HG02870 (cell line): ENCODE data around the gene TOM1L2.

ENCODE experiments used
- ATAC-seq: cut with Tn5 transposase; IDR thresholded peaks from one replicate; pipeline ENCODE4 v1.9.1; 2021; ENCODE audit warnings: mild to moderate bottlenecking, moderate library complexity; ENCODE audit not compliant: unreplicated experiment

Gene TOM1L2

DNA sequence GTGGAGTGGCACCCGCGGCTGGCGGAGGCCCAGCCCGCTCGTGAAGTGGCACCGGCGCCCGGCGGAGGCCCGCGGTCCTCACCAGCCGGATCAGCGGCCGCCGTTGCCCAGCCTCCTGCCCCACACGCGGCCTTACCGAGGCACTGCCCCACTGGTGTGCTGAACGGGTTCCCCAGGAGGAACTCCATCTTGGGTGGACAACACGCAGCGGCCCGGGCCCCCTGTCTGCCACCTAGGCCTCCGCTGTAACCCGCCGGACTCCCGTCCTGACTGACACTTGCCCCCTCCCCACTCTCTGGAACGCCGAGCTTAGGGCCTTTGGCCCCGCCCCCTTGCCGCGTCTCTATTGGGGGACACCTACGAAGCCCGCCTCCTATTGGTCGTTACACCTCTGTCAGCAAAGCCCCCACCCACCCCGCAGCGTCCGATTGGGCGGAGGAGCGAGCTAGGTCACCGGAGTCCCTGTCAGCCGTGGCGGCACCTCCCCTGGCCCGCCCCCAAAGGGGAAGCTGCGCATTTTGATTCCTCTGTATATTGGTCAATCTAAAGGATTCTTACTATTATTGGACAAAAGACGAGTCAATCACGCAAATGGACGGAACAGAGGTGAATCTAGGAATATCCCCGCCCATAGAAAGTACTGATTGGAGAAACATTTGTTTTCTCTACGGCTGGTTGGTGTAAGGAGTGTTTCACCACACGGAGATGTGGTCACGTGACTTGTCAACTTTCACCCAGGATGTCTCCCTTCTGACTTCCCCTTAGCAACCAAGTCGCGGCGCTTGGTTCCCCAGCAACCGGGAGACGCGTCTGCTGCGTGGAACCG is at the start of gene TOM1L2, which contains the start of gene DRC3:
Gene TOM1L2 (minus strand): TSS at position 275 of the 826 bp plus-strand sequence. CDS start 87 bp downstream, at position 188.
Gene DRC3 (plus strand): TSS at position 737 of the 826 bp plus-strand sequence. CDS start 4,737 bp downstream, outside the sequence.
- peak; percentile 90 for ATAC-seq

DNA sequence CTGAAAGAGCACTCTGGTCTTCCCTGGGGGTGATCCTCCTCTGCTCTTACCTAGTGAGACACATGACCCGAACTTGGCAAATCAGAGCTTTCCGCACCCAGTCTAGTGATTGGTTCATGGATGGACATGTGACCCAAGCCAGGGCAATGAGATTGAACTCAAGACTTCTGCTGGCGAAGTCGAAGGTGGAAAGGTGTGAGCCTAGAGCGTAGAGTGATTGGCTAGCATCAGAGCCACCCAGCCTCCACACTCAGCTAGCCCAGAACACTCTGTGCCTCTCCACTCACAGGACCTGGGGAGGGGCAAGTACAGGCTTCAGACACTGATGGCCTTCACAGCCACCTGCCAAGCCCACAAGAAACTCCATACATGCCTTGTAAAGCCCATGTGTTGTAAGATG is 49.2 kb upstream of the TOM1L2 start:
- no peak for ATAC-seq

GRCh38 chr17:18020971-18021370 is 48.8 kb upstream of the TOM1L2 start:
- ATAC-seq, result no peak

DNA sequence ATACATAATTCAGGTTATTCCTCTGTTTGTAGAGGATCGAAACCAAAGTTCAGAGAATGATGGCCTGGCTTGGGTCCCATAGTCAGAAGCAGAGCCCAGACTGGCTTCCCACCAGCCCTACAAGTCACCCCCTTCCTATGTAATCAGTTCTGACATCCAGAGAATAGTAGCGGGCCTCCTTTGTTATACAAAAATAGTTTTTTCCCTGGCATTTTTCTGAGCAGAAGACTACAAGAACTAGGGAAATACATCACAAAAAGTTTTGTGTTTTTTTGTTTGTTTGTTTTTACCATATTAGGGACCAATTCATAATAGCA is 47.6 kb upstream of the TOM1L2 start:
- ATAC-seq, result no peak

- no peak for ATAC-seq
Observed at GRCh38 chr17:18018411-18018921, 46.3 kb upstream of the TOM1L2 start.

- ATAC-seq, result no peak
Observed at GRCh38 chr17:18017958-18018357, 45.8 kb upstream of the TOM1L2 start.

DNA sequence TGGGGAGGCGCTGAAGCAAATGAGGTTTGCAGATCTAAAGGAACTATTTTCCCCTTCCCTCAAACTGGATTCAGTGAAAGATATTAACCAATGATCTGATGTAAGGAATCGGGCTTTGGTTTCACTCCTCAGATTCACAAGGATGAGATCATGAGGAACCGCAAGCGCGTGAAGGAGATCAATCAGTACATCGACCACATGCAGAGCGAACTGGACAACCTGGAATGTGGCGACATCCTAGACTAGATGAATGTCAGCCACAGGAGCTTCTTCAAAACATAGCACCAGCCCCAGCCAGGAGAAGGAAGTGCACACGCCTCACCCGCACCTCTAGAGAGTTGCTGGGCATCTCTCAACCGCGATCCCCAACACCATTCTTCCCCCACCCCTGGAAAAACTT is 44.2 kb upstream of the TOM1L2 start:
- no peak for ATAC-seq

DNA sequence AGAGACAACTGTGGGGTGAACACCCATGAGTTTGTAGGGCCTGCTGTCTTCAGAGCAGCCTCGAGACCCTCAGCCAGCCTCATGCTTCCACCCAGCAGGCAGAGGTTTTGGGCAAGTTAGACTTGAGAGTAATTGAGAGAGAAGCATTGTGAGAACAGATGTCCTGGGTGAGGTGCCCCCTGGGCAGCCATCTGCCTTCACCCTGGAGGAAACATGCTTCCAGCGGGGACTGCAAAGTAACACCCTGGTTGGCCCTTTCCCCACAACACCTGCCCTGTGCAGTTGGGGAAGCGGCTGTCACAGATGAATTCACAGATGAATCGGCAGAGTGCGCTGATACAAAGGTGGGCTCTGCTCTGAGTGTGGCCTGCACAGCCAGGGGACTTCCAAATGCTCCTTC is 43.4 kb upstream of the TOM1L2 start:
- no peak for ATAC-seq

- no peak for ATAC-seq
Observed at GRCh38 chr17:18014006-18014405, 41.8 kb upstream of the TOM1L2 start.

DNA sequence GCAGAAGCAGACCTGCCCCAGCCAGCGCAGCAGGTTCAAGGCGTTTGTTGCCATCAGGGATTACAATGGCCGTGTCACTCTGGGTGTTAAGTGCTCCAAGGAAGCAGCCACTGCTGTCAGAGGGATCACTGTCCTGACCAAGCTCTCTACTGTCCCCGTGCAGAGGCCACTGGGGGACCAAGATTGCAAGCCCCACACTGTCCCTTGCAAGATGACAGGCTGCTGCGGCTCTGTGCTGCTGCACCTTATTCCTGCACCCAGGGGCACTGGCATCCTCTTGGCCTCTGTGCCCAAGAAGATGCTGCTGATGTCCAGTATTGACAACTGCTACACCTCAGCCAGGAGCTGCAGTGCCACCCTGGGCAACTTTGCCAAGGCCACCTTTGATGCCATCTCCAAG is 39.1 kb upstream of the TOM1L2 start:
- no peak for ATAC-seq

DNA sequence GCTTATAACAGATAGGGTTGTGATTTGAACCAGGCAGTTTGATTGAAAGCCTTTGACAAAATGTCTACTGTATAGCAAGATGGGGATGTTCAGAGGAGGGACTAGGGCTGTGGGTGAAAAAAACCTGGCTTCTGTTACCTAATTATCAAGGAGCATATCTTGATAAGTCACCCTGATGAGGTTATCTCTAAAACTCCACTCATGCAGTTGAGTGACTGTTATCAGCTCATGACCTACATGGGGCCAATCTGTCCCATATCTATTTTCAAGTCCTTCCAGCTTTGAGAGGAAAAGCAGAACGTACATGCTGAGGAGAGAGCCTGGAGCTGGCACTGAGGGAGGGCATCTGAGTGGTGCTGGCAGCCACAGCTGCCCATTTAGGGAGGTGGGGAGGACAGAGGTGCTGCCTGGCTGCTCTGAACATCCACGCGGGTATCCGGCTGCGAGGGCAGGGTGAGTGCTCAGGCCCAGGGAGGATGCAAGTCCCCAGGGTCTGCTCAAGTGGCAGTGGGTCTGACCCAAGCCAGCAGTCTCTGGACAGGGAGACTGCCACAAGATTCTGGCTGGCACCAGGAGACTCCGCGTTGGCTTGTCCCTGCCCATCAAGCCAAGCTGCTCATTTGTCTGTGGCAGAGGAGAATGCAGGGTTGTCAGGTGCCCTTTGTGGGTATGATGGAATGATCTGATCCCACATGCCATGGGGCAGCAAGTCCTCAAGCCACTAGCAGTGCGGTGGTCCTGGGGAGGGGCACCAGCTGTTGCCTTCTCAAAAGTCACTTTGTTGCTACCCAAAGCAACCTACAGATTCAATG is 37.6 kb upstream of the TOM1L2 start:
- no peak for ATAC-seq

- ATAC-seq, result no peak
Observed at GRCh38 chr17:18008496-18009268, 36.5 kb upstream of the TOM1L2 start.

GRCh38 chr17:18006495-18007239 is 34.5 kb upstream of the TOM1L2 start:
- ATAC-seq, result no peak

DNA sequence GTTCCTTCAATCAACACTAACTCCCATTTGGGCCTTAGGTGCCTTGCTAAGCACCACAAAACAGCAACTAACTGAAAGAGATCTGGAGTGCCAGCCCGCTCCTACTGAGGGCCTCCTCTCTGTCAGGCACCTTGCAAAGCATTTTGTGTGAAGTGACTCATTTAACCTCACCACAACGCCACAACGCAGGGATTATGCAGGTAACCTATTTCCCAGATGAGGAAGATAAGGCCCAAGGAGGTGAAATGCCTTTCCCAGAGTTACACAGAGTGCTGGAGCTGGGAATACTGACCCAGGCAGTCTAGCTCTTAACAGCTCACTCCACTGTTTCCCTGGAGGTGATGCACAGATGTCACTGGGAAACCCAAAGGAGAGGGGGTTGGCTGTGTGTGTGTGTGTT is 33.3 kb upstream of the TOM1L2 start:
- ATAC-seq, result no peak

DNA sequence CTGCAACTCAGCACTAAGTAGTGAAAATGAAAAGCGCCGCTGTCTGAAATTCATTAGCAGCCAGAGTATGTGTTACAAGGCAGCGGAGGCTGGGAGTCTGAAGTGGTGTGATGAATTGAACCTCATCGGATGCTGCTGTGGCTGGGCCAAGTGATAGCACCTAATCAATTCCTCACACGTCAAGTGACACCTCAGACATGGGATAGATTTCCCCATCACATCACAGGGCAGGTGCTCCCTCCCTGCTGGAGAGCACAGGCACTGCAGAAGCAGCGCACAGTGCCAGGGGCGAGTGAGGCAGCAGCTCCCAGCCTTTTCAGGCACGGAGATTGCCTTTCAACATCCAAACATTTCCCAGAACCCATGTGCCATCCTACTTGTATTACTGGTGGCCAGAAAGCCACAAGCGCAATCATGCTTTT is 32.7 kb upstream of the TOM1L2 start:
- ATAC-seq, result no peak

DNA sequence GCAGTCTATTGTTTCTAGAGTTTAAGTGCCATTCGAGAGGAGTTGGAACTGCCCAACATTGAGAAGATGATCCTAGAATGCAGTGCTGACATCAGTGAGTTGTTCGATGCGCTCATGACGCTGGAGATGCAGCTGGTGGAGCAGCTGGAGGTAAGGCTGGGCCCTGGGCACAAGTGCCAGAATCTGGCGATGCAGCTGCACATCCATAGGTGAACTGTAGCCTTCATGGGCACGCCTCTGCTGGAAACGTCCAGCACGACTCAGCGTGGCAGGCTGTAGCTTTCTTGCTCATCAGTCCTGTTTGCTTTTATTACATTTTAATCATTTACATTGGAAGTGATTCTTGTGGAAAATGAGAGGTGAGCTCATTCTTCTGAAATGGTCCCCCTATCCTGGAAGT is 32.1 kb upstream of the TOM1L2 start:
- ATAC-seq, result no peak

GRCh38 chr17:18002171-18002570 is 30.0 kb upstream of the TOM1L2 start:
- ATAC-seq, result no peak

GRCh38 chr17:18000030-18000408 is 27.8 kb upstream of the TOM1L2 start:
- ATAC-seq, result no peak

DNA sequence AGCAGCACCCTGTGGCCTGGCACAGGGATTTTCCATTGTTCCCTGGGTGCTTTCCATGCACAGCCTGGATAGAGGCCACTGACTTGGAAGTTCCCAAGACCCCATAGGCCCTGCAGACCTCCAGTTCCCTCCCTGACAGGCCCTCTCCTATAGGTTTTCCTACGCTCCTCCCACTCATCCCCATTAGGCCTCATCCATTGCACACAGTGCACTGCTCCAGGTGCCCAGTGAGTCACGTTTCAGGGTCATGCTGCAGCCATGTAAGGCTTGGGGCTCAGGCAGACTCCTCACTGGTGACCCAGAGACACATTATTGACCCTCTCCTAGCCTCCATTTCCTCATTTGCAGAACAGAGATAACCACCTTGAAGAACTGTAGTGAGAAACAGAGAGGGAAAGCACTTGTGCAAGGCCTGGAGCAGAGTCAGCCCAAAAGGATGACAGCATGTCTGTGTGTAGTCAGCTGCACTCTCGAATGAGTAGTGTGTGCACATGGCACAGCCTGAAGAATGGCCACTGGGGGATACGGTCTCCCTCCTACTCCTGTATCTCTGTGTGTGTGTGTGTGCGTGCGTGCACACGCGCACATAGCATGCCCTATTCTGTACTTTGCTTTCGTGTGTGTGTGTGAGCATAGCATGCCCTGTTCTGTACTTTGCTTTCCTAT is 27.3 kb upstream of the TOM1L2 start:
- no peak for ATAC-seq

GRCh38 chr17:17998934-17999333 is 26.7 kb upstream of the TOM1L2 start:
- ATAC-seq, result no peak
